ENCODE data around the gene EBP.

GRCh38 chrX:48489892-48490291 is 31.7 kb upstream of the EBP start:
- TF ChIP-seq CTCF (IDR thresholded peaks at IDR 0.05) (no peak), POLR2AphosphoS5 (IDR thresholded peaks at IDR 0.05; ENCODE audit: insufficient read depth in 1 of 2, low read depth in 1 of 2) (no peak), POLR2A (IDR thresholded peaks at IDR 0.05) (no peak)
